Spinal cord (tissue), 10 donors: ENCODE results near the gene PLEKHJ1. TPM values are rescaled to one million over a fixed set of nuclear protein-coding genes. Genes with fewer than 3 reads are reported as not detected.
A peak's percentile ranks its signal among the peaks of the same experiment; 100 is the strongest.

Source experiments
- DNase-seq, 6 donors: peaks; one replicate each; pipeline versions ENCODE4 v3.0.0 to v3.0.0-alpha.2; 2013 to 2015; ENCODE audit warnings: low spot score in 6 of 6, low read depth in 4 of 6
- H3K27ac ChIP-seq: one replicate; pipeline ENCODE4 v1.5.1; 2013; ENCODE audit warnings: low read depth, low read length, control low read depth
- H3K27me3 ChIP-seq: one replicate; pipeline ENCODE4 v1.6.1; 2013; ENCODE audit warnings: low read length; ENCODE audit not compliant: control insufficient read depth, insufficient read depth
- H3K36me3 ChIP-seq: one replicate; pipeline ENCODE4 v1.6.1; 2013; ENCODE audit warnings: low read length; ENCODE audit not compliant: control insufficient read depth, insufficient read depth
- H3K4me1 ChIP-seq: one replicate; pipeline ENCODE4 v1.6.1; 2013; ENCODE audit warnings: low read length; ENCODE audit not compliant: control insufficient read depth, insufficient read depth
- H3K4me3 ChIP-seq: one replicate; pipeline ENCODE4 v1.5.1; 2013; ENCODE audit warnings: low read depth, low read length, control low read depth
- H3K9me3 ChIP-seq: one replicate; pipeline ENCODE4 v1.6.1; 2013; ENCODE audit warnings: low read length; ENCODE audit not compliant: control insufficient read depth, insufficient read depth
- WGBS: methylation state at CpG from one replicate; pipeline ENCODE4 v1.1.5; 2013; ENCODE audit warnings: missing lambda C conversion rate; ENCODE audit not compliant: insufficient coverage; 5-methylcytosine and 5-hydroxymethylcytosine counted together
- polyA plus RNA-seq, 2 donors: library from polyadenylated mRNA; unstranded; fragments of 120-200 nt; gene quantifications; one replicate each; pipeline ENCODE4 v1.2.1, GENCODE V29; 2013; ENCODE audit not compliant: insufficient read length in 2 of 2
- total RNA-seq, 2 donors: library from RNA; depleted of rRNA in 1 of 2; stranded (reverse); fragments of 120-200 nt in 1 of 2; fragments of >200 nt in 1 of 2; gene quantifications; one replicate each; pipeline versions ENCODE4 v1.2.3 to v1.2.4, GENCODE V29; 2013 to 2014
- donor health status: healthy.

PLEKHJ1 gene
- total and polyA plus RNA-seq, 4 donors, result 46.5 to 106 (median 84.2) TPM

GRCh38 chr19:2192862-2193261, 43.3 kb downstream of the PLEKHJ1 start:
- no peak overlapping the region for H3K4me3 ChIP-seq
- peaks cover 100% of the 10 kb centered on the region for H3K36me3 ChIP-seq
- DNase-seq, result no peak
- no peaks in the 10 kb centered on the region for H3K4me1 ChIP-seq
- no peak overlapping the region for H3K27ac ChIP-seq
- 97% methylated on average over 6 of the region's 17 CpGs for WGBS
- H3K9me3 ChIP-seq, result no peaks in the 10 kb centered on the region
- no peaks in the 10 kb centered on the region for H3K27me3 ChIP-seq

GRCh38 chr19:2191456-2192310, 44.4 kb downstream of the PLEKHJ1 start:
- no peaks in the 10 kb centered on the region for H3K27me3 ChIP-seq
- H3K27ac ChIP-seq, result no peak overlapping the region
- WGBS, result 94% methylated on average over 32 of the region's 32 CpGs
- no peaks in the 10 kb centered on the region for H3K9me3 ChIP-seq
- H3K4me3 ChIP-seq, result no peak overlapping the region
- H3K36me3 ChIP-seq, result peaks cover 100% of the 10 kb centered on the region
- peaks cover 3% of the 10 kb centered on the region for H3K4me1 ChIP-seq
- no peak for DNase-seq

- H3K4me3 ChIP-seq, result no peak overlapping the region
- no peaks in the 10 kb centered on the region for H3K9me3 ChIP-seq
- WGBS, result 94% methylated on average over 37 of the region's 37 CpGs
- H3K27ac ChIP-seq, result no peak overlapping the region
- DNase-seq, result no peak
- peaks cover 100% of the 10 kb centered on the region for H3K36me3 ChIP-seq
- H3K27me3 ChIP-seq, result no peaks in the 10 kb centered on the region
- peaks cover 10% of the 10 kb centered on the region for H3K4me1 ChIP-seq
These were observed 45.2 kb downstream of the PLEKHJ1 start for GRCh38 chr19:2190848-2191455.

GRCh38 chr19:2189880-2190279, 46.2 kb downstream of the PLEKHJ1 start:
- no peak overlapping the region for H3K4me3 ChIP-seq
- H3K36me3 ChIP-seq, result peaks cover 100% of the 10 kb centered on the region
- 96% methylated on average over 14 of the region's 16 CpGs for WGBS

GRCh38 chr19:2188708-2189385, 47.3 kb downstream of the PLEKHJ1 start:
- WGBS, result 96% methylated on average over 15 of the region's 19 CpGs
- Histone ChIP-seq H3K9me3 (no peaks in the 10 kb centered on the region), H3K27ac (no peak overlapping the region), H3K27me3 (no peaks in the 10 kb centered on the region), H3K36me3 (peaks cover 100% of the 10 kb centered on the region), H3K4me3 (no peak overlapping the region), H3K4me1 (peaks cover 14% of the 10 kb centered on the region)
- no peak for DNase-seq

More at GRCh38 chr19:2189880-2190279, 46.2 kb downstream of the PLEKHJ1 start:
- Histone ChIP-seq H3K4me1 (peaks cover 14% of the 10 kb centered on the region), H3K27me3 (no peaks in the 10 kb centered on the region), H3K9me3 (no peaks in the 10 kb centered on the region), H3K27ac (no peak overlapping the region)
- DNase-seq, result no peak

- Histone ChIP-seq H3K4me3 (no peak overlapping the region), H3K36me3 (peaks cover 100% of the 10 kb centered on the region), H3K27ac (peak overlapping the region; percentile 54), H3K9me3 (no peaks in the 10 kb centered on the region), H3K27me3 (no peaks in the 10 kb centered on the region), H3K4me1 (peaks cover 22% of the 10 kb centered on the region)
- 92% methylated on average over 13 of the region's 13 CpGs for WGBS
- DNase-seq, result no peak
These were observed 49.0 kb downstream of the PLEKHJ1 start for GRCh38 chr19:2187159-2187558.

GRCh38 chr19:2186071-2186846, 49.9 kb downstream of the PLEKHJ1 start:
- WGBS, result 85% methylated on average over 27 of the region's 28 CpGs
- Histone ChIP-seq H3K27me3 (no peaks in the 10 kb centered on the region), H3K4me3 (no peak overlapping the region), H3K9me3 (no peaks in the 10 kb centered on the region), H3K4me1 (peaks cover 31% of the 10 kb centered on the region), H3K27ac (peak overlapping the region; percentile 54), H3K36me3 (peaks cover 100% of the 10 kb centered on the region)
- peak in 1 of 6 donors; percentile 82 for DNase-seq

GRCh38 chr19:2185734-2186070, 50.4 kb downstream of the PLEKHJ1 start:
- WGBS, result 85% methylated on average over 8 of the region's 11 CpGs
- Histone ChIP-seq H3K4me3 (no peak overlapping the region), H3K36me3 (peaks cover 100% of the 10 kb centered on the region), H3K9me3 (no peaks in the 10 kb centered on the region), H3K27me3 (no peaks in the 10 kb centered on the region), H3K4me1 (peaks cover 36% of the 10 kb centered on the region), H3K27ac (peak overlapping the region; percentile 54)
- no peak for DNase-seq

GRCh38 chr19:2184422-2184975, 51.6 kb downstream of the PLEKHJ1 start:
- no peak for DNase-seq
- no peaks in the 10 kb centered on the region for H3K27me3 ChIP-seq
- no peaks in the 10 kb centered on the region for H3K9me3 ChIP-seq
- H3K4me3 ChIP-seq, result no peak overlapping the region
- H3K27ac ChIP-seq, result no peak overlapping the region
- WGBS, result 95% methylated on average over 22 of the region's 22 CpGs
- peaks cover 41% of the 10 kb centered on the region for H3K4me1 ChIP-seq
- peaks cover 99% of the 10 kb centered on the region for H3K36me3 ChIP-seq
